COR-L47 (cell line): ENCODE data around the gene MRPL39.

ENCODE experiments used
- DNase-seq: peaks from one replicate; lab custom pipeline; 2025; lab: John Stamatoyannopoulos, UW

Gene MRPL39

DNA sequence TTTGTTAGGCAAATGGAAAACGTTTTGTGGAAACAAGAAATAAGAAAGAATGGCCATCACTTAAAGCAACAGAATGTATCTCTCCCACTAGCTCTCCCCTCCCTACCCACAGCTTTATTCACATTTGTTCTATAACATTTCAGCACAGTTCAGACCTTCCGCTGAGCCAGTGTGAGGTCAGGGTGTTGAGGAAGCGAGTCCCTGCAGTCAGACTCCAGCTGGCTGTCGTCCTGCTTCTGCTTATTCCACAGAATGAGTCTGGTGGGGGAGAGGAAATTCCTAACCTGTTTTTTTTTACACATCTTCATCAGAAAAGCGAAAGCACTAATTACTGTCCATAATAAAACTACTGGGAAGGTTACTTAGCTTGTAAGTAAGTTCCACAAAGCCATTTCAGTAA, 39.0 kb downstream of the MRPL39 start:
- no peak for DNase-seq

DNA sequence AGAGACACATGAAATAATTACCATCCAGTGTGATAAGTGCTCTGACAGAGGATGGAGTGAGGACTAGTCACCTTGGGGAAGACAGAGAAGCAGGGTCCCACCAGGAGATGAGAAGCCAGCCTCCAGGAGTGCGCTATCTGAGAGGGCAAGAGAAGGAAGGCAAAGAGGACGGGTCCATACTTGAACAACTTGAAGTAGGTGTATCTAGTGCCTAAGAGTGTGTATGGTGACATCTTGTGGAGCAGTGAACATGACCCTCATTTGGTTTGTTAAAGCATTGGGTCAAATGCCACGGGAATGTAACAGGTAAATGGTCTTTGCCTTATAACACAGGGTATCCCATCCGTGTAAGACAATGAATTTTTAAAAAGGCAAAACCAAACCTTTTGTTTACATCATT, 39.8 kb downstream of the MRPL39 start:
- DNase-seq, result no peak

DNA sequence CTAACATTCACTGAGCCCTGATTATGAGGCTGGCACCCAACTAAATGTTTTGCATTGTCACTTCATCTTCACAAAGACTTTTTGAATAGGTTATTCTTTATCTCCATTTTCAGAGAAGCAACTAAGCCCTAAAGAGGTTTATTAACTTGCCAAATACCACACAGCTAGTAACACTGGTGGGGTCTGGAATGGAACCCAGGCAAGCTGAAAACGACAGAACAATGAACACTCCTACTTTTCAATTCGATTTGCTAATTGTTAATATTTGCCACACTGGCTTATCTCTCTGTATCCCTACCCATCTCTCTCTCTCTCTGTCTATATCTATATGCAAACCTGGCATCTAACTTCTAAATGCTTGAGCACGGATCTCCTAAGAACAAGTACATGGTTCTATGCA, 40.6 kb downstream of the MRPL39 start:
- no peak for DNase-seq

DNA sequence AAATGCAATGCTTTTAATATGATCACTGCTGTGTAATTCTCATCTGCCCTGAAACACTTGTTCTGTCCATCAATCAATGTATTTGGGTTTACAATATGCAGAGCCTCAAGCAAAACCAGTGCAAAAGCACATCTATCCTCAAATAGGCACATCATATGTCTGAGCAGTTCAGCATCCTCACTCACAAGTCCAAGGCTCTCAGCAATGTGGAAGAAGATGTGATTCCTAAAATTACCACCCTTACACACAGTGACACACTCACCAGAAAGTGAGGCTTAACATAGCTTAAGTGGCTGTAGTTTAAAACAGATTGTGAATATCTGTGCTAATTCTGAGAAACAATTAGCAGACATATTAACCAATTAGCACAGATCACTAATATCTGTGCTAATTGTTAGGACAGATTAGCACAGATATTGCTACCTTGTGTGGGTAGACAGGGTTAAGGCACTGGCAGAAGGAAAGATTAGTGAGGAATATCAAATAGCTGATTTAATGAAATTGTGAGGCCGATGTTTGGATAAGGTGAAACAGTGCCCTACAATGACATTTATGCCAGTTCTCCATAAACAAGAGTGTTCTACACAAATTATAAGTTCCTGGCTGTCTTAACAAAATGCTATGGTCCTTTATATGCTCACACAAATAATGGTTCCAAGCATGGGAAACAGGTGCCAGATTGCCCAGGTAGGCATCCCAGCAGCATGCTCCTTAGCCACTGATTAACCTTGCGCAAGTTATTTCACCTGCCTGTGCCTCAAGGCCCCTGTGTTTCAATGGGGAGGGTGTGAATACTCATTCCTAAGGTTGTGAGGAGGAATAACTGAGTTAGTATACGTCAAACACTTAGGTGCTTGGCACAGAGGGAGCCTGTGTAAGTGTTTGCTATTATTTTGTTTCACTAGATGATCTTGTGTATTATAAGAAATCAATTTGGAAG, 41.7 kb downstream of the MRPL39 start:
- no peak for DNase-seq

DNA sequence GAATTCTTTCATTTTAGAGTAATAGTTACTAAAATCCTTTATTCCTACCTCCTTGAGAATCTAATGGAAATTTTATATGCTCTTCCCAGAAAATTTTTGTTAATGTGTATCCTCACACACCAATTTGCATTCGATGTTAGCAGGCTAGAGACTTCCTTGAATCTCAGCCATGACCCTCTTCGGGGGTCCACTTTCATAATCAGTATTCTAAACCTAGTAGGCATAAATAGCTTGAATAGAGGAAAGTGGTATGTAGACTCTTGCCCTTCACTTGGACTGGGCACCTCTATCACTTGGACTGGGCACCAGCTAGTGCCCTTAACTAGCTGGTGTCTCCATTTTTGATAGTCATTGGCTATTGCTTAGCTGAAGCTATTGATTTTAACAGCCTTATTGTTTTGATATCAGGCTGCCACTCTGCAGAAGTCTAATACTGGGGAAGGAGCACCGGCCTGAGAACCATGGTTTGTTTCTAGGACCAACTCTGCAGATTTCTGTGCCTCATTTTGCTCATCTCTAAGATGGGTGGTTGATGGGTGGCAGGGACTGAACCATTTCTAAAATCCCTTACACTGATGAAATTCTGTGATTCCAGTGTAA, 42.8 kb downstream of the MRPL39 start:
- DNase-seq, result no peak

DNA sequence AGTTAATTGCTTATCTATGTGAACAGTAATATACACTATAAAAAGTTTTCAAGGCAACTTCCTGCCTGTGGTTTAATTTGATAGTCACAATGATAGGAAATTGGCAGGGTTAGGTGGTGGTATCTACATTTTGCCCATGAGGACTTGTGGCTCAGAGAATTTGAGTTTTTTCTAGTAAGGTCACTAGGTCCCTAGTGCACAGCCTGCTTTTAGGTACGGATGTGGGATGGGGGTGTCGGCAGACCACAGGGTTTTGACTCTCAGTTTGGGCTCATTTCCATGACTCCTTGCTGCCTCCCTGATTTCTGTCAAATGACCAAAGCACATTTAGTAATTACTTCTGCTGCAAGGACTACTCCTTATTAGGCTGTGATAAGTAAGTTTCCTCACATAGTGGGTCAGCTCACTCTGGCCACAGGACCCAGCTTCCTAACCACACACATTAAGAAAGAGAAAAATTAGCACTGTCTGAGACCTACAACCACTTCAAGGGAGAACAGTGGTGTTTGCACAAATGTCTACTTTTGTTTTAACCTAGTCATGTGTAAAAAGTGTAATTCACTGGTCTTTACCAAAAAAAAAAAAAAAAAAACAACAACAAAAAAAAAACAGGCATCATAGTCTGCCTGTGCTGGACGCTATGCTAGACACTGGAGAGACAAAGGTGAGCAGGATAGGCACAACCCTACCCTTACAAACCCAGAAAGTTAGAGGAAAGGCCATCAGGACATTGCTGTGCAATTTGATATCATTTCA, 43.7 kb downstream of the MRPL39 start:
- DNase-seq, result no peak

DNA sequence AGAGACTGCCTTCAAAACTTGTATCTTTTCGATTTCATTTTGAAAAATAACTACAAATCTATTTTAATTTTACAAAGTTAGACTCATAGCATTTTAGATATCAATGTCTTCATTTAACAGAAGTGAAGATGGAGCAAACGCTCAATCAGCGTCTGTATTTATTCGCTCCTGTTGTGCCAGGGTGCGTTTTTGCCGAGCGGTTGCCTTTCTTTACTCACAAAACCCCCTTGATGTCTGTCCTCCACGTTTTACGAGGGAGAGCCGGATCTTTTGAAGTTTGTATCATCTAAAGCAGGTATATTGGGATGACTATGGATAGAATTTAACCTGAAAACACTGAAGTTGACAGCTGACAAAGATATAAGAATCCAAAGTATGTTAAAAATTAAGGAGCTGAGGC, 44.6 kb downstream of the MRPL39 start:
- DNase-seq, result no peak

DNA sequence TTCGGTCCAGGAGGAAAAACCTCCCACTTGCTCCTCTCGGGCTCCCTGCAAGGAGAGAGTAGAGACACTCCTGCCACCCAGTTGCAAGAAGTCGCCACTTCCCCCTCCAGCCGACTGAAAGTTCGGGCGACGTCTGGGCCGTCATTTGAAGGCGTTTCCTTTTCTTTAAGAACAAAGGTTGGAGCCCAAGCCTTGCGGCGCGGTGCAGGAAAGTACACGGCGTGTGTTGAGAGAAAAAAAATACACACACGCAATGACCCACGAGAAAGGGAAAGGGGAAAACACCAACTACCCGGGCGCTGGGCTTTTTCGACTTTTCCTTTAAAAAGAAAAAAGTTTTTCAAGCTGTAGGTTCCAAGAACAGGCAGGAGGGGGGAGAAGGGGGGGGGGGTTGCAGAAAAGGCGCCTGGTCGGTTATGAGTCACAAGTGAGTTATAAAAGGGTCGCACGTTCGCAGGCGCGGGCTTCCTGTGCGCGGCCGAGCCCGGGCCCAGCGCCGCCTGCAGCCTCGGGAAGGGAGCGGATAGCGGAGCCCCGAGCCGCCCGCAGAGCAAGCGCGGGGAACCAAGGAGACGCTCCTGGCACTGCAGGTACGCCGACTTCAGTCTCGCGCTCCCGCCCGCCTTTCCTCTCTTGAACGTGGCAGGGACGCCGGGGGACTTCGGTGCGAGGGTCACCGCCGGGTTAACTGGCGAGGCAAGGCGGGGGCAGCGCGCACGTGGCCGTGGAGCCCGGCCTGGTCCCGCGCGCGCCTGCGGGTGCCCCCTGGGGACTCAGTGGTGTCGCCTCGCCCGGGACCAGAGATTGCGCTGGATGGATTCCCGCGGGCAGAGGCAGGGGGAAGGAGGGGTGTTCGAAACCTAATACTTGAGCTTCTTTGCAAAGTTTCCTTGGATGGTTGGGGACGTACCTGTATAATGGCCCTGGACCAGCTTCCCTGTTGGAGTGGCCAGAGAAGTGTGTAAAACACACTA, 45.3 kb downstream of the MRPL39 start:
- no peak for DNase-seq

DNA sequence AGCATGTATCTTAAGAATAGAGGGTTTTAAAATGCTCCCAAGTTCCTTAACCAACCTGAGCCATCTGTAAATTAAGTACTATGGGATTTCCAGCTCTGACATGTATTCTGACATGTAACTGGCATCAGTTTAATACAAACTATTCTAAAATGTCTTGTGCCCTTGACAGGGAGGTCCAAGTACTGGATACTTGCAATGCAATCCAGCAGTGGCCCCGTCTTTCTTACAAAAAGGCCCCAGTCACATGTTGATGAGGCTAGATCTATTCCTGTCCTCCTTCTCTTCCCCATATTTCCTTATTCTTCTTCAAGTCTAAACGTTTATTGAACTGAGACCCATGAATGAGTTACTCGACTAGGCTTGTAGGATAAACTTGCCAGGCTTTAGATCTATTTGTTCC, 46.4 kb downstream of the MRPL39 start:
- no peak for DNase-seq

DNA sequence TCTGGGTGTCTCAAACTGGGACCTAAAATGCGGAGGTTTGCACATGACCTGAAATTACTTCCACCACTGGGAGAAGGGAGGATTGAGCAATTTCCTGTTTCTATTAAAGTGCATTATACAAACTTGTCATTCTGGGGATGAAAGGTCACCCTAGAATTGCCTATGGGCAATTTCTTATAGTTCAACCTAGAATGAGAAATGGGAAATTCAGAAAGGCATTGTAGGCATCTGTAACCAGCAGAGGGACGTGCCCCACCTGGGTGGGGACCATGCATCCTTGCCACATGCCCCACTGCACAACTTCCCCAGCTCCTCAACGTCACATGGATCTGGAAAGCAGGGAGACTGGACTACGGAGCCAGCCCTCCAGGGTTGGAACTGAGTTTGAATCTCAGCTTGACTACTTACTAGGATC, 47.0 kb downstream of the MRPL39 start:
- DNase-seq, result no peak

DNA sequence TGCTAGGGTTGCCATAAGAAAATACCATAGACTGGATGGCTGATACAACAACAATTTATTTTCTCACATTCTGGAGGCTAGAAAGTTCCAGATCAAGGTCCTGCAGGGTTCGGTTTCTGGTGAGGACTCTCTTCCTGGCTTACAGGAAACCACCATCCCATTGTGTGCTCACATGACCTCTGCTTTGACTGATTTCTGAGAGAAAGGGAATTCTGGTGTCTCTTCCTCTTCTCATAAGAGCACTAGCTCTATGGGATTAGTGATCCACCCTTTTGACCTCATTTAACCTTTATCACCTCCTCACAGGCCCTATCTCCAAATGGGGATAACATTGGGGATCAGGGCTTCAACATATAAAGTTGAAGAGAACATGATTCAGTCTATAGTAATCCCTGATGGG, 47.5 kb downstream of the MRPL39 start:
- no peak for DNase-seq

DNA sequence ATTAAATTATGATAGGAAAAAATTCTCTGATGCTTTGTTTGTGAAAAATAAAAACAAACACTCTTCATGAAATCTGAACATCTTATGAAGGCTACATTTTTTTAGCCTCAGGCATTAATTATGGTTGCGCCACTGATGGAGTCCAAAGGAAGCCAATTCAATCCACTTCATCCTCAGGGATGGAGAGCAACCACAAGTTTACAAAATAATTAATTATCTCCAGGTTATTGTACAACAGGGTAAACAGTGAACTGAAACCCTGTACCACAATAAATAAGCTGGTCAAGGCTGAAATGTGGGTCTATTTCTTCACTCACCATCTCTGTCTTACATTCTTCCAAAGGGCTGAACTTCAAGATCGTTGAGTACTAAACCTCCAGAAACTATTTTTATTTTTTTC, 49.2 kb downstream of the MRPL39 start:
- no peak for DNase-seq

DNA sequence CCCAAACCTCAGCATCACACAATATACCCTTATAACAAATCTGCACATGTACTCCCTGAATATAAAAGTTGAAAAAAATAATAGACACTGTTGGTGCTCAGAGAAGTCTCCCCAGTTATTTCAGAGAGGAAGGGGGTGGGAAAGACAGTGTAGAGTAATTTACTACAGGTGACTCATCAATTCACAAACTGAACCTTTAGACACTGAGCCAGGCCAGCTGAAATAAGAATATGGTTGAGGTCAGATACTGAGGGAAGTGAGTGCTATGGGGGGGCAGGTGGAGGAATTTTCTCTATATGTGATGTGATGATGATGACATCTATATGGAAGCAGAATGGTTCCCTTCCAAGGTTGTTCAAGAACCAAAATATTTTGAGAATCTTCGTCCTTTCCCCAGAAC, 50.1 kb downstream of the MRPL39 start:
- DNase-seq, result no peak

DNA sequence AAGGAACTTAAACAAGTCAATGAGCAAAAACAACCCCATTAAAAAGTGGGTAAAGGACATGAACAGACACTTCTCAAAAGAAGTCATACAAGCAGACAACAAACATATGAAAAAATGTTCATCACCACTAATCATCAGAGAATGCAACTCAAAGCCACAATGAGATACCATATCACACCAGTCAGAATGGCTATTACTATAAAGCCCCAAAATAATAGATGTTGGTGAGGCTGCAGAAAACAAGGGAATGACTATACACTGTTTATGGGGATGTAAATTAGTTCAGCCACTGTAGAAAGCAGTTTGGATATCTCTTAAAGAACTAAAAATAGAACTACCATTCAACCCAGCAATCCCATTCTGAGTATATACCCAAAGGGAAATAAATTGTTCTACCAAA, 51.2 kb downstream of the MRPL39 start:
- DNase-seq, result no peak

DNA sequence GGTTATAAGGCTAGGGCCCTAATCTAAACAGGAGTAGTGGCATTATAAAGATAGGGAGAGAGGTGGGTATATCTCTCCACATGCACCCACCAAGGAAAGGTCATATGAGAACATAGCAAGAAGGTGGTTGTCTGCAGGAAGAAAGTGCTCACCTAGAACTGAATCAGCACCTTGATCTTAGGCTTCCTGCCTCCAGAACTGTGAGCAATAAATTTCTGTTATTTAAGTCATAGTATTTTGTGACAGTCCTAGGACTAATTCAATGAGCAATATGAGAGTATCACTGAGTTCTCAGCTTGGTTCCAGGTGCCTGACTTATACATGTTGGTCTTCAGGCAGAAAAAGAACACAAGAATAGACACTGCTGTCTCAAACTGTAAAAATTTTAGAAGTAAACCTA, 51.8 kb downstream of the MRPL39 start:
- DNase-seq, result no peak

DNA sequence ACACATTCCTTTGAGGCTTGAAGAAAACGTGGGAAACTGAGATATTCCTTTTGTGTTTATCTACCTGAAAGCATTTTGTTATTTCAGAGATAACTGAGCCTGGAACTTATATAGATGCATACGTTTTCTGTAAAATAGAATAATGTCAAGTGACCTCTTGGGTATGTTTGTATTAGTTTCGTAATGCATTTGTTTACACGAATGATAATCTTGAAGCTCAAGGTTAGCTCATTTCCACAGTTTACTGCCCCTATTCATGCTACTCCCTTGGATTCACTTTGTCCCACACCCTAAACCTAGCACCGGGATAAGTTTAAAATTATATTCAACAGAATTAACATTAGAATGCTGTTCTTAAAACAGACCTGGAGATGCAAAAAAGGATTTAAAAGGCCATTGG, 54.4 kb downstream of the MRPL39 start:
- no peak for DNase-seq

DNA sequence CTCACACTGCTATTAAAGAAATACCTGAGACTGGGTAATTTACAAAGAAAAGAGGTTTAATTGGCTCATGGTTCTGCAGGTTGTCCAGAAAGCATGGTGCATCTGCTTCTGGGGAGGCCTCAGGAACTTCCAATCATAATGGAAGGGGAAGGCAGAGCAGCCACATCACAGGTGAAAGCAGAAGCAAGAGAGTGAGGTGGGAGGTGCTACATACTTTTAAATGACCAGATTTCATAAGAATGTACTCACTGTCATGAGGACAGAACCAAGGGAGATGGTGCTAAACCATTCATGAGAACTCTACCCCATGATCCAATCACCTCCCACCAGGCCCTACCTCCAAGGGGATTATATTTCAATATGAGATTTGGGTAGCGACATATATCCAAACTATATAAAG, 55.7 kb downstream of the MRPL39 start:
- no peak for DNase-seq

DNA sequence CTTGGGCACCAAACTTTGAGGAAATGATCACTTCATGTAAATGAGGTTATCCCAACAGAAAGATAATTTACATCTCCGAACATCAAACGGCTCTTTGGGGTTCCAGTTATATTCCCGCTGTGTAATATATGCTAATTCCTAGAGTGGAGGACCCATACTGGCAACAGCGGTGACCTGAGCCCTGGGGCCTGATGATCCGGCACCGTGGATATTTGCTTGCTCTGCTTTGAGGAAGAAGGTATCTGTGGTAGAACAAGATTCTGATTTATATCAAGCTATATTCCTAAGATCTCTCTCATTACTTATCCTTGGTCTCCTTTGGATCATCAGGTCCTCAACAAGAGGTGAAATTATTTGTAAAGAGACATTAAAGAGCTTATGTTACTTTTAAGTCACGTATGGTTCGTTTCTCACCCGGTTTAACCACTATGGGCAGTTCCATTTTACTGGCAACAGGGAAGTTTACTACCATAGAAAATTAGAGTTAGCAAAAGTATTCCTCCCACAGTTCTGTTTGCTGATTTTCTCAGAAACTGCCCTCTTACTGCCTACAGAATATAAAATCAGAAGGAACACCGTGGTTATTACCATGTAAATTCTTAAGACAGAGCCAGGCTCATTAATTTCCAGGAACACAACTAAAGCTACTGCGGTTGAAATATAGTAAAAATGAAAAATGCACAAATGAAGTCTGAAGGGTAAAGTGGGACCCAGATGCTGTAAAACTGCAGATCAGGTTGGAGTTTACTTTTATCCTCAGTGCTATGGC, 56.7 kb downstream of the MRPL39 start:
- DNase-seq, result no peak

DNA sequence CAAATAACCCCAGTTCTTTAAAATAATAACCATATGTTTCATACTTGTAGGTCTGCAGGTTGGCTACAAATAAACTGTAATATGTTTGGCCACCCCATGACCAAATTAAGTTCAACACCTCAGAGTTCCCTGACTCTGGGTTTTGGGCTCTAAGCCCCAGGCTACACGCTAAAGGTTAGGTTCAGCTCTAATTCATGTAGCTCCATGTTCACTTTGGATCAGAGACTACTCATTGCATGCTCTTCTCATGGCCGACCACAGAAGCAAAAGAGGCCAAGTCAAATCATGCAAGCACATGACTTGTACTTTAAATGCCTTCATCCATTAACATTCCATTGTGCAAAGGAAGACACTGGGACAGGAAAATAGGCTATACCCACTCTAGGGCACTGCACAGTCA, 66.2 kb downstream of the MRPL39 start:
- DNase-seq, result no peak

DNA sequence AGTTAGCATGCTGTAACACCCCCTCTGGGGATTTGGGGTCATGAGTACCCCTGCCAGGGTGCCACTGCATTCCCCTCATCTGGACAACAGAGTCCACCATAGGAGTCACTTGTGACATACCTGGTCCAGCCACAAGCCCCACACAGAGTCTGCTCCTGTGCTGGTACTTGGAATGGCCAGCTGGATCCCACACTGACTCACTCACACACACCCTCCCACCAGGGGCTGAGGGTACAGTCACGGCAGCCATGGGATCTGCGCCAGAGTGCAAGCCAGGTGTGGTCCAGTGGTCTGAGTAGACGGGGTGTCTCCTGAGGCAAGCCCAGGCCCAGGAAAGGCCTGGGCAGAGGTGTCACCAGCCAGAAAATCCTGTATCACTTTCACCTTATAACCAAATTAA, 67.7 kb downstream of the MRPL39 start:
- no peak for DNase-seq

DNA sequence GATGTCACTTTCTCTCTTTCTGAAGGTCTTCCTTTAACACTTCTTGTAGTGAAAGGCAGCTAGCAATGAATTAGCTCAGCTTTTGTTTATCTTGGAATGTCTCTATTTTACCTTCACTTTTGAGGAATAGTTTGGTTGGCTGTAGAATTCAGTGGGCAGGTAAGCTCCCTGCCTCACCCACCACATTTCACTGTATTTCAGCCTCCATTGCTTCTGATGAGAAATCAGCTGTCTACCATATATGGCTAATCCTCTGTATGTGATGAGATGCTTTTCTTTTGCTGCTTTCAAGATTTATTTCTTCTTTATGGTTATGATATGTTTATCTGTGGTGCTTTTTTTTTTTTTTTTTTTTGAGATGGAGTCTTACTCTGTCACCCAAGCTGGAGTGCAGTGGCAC, 70.1 kb downstream of the MRPL39 start:
- DNase-seq, result no peak
